ENCODE measurements around the gene ABAT.

GRCh38 chr16:8639694-8640093, 34.7 kb upstream of the ABAT start:
- TF ChIP-seq CTCF (conservative IDR thresholded peaks at IDR 0.05; ENCODE audit: low read length), result no peak
- no peak for TF ChIP-seq EZH2phosphoT487 (IDR thresholded peaks at IDR 0.05; ENCODE audit: borderline replicate concordance, low read depth, low read length)

Measured in OCI-LY7 (cell line).